Mesothelial cell of epicardium (in vitro differentiated cells): ENCODE results near the gene CSNK1A1. TPM values are rescaled to one million over a fixed set of nuclear protein-coding genes. Genes with fewer than 3 reads are reported as not detected.
"Not testable (repeated sequence)": the region's sequence is repeated elsewhere in the genome, so short reads cannot be mapped to it uniquely, and the experiment has no call there.

ENCODE experiments used
- DNase-seq, 2 experiments: peaks; one replicate each; pipeline ENCODE4 v3.0.0; 2021; ENCODE audit warnings: low spot score in 2 of 2; ENCODE audit not compliant: unreplicated experiment in 2 of 2
- H3K27ac Mint-ChIP-seq: 2 replicates; pipeline ENCODE4 v1.8.0; 2021; ENCODE audit warnings: mixed read lengths
- H3K27me3 Mint-ChIP-seq: 2 replicates; pipeline ENCODE4 v1.8.0; 2021; ENCODE audit warnings: low read depth, mixed read lengths
- H3K36me3 Mint-ChIP-seq: 2 replicates; pipeline ENCODE4 v1.8.0; 2021; ENCODE audit warnings: mixed read lengths
- H3K4me1 Mint-ChIP-seq: 2 replicates; pipeline ENCODE4 v1.8.0; 2021; ENCODE audit warnings: mixed read lengths
- H3K4me3 Mint-ChIP-seq: 2 replicates; pipeline ENCODE4 v1.8.0; 2021; ENCODE audit warnings: mild to moderate bottlenecking, moderate library complexity, mixed read lengths
- H3K9me3 Mint-ChIP-seq: 2 replicates; pipeline ENCODE4 v1.8.0; 2021; ENCODE audit warnings: mixed read lengths
- CTCF ChIP-seq: fragments of 200-600 bp; sonication (generic); IDR thresholded peaks from one replicate; pipeline ENCODE4 v1.5.0; 2021; ENCODE audit warnings: antibody characterized with exemption; ENCODE audit not compliant: unreplicated experiment
- total RNA-seq: library from RNA; stranded (reverse); gene quantifications from 3 replicates; pipeline ENCODE4 v1.2.1, GENCODE V29; 2021

The CSNK1A1 gene
- total RNA-seq, 1 donor from 2014 or later, result 254 TPM

GRCh38 chr5:149466457-149466972 lies 84.7 kb downstream of the CSNK1A1 start:
- H3K4me3 Mint-ChIP-seq, result no peak overlapping the region
- no peak for TF ChIP-seq CTCF

GRCh38 chr5:149464796-149465489 lies 86.3 kb downstream of the CSNK1A1 start:
- Mint-ChIP-seq H3K36me3 (no peaks in the 10 kb centered on the region), H3K27me3 (no peaks in the 10 kb centered on the region), H3K27ac (peak overlapping the region; percentile 12), H3K4me1 (no peaks in the 10 kb centered on the region), H3K9me3 (no peaks in the 10 kb centered on the region), H3K4me3 (no peak overlapping the region)
- no peak for TF ChIP-seq CTCF
- DNase-seq, result no peak

More at GRCh38 chr5:149466457-149466972, 84.7 kb downstream of the CSNK1A1 start:
- no peak for DNase-seq
- Mint-ChIP-seq H3K36me3 (no peaks in the 10 kb centered on the region), H3K27me3 (no peaks in the 10 kb centered on the region), H3K9me3 (no peaks in the 10 kb centered on the region), H3K27ac (peak overlapping the region; percentile 47), H3K4me1 (peaks cover 2% of the 10 kb centered on the region)

GRCh38 chr5:149461907-149462306 lies 89.3 kb downstream of the CSNK1A1 start:
- DNase-seq, H3K9me3 Mint-ChIP-seq, H3K4me1 Mint-ChIP-seq, H3K27ac Mint-ChIP-seq, H3K36me3 Mint-ChIP-seq, H3K4me3 Mint-ChIP-seq, H3K27me3 Mint-ChIP-seq: not testable (repeated sequence)

GRCh38 chr5:149459891-149460290 lies 91.3 kb downstream of the CSNK1A1 start:
- no peak for TF ChIP-seq CTCF
- Mint-ChIP-seq H3K27me3 (no peaks in the 10 kb centered on the region), H3K4me1 (peaks cover 9% of the 10 kb centered on the region), H3K27ac (no peak overlapping the region), H3K9me3 (no peaks in the 10 kb centered on the region), H3K4me3 (no peak overlapping the region), H3K36me3 (no peaks in the 10 kb centered on the region)
- DNase-seq, result no peak

GRCh38 chr5:149457393-149457763 lies 93.9 kb downstream of the CSNK1A1 start:
- no peak overlapping the region for H3K4me3 Mint-ChIP-seq
- no peaks in the 10 kb centered on the region for H3K27me3 Mint-ChIP-seq
- peak overlapping the region; percentile 33 for H3K27ac Mint-ChIP-seq
- DNase-seq, result no peak
- peaks cover 16% of the 10 kb centered on the region for H3K4me1 Mint-ChIP-seq
- no peaks in the 10 kb centered on the region for H3K9me3 Mint-ChIP-seq
- TF ChIP-seq CTCF, result no peak
- no peaks in the 10 kb centered on the region for H3K36me3 Mint-ChIP-seq

- no peak overlapping the region for H3K4me3 Mint-ChIP-seq
- H3K9me3 Mint-ChIP-seq, result no peaks in the 10 kb centered on the region
- no peaks in the 10 kb centered on the region for H3K36me3 Mint-ChIP-seq
- no peak for TF ChIP-seq CTCF
- peak overlapping the region; percentile 33 for H3K27ac Mint-ChIP-seq
- H3K27me3 Mint-ChIP-seq, result no peaks in the 10 kb centered on the region
- peaks cover 22% of the 10 kb centered on the region for H3K4me1 Mint-ChIP-seq
- DNase-seq, result no peak
These were observed 94.4 kb downstream of the CSNK1A1 start for GRCh38 chr5:149456597-149457392.
